Inferior parietal cortex (tissue), 1 donor: Measurements from ENCODE around the gene ARHGAP42.

ENCODE experiments used
- DNase-seq: peaks from one replicate; pipeline ENCODE4 v3.0.0-alpha.2; 2016; ENCODE audit errors: extremely low spot score

ARHGAP42 gene

GRCh38 chr11:101022256-101022655, 335.2 kb downstream of the ARHGAP42 start:
- DNase-seq: no peak

- DNase-seq: no peak
Measured at GRCh38 chr11:101028644-101029043, 341.6 kb downstream of the ARHGAP42 start.

- DNase-seq: no peak
Measured at GRCh38 chr11:101030015-101030414, 342.9 kb downstream of the ARHGAP42 start.

GRCh38 chr11:101030692-101031091, 343.6 kb downstream of the ARHGAP42 start:
- no peak for DNase-seq

- DNase-seq: no peak
Measured at GRCh38 chr11:101031713-101032112, 344.6 kb downstream of the ARHGAP42 start.

GRCh38 chr11:101032991-101033390, 345.9 kb downstream of the ARHGAP42 start:
- DNase-seq: no peak

- no peak for DNase-seq
Measured at GRCh38 chr11:101034076-101034475, 347.0 kb downstream of the ARHGAP42 start.

GRCh38 chr11:101035872-101036271, 348.8 kb downstream of the ARHGAP42 start:
- no peak for DNase-seq
